Measurements from ENCODE around the gene SPON1. TPM values are rescaled to one million over a fixed set of nuclear protein-coding genes. Genes with fewer than 3 reads are reported as not detected.

The SPON1 gene
- total RNA-seq, 6 donors from 2014 or later: 12.6 to 68.9 (median 56.3) TPM

GRCh38 chr11:14119357-14119756, 156.8 kb downstream of the SPON1 start:
- Histone ChIP-seq H3K9me3 (no peaks in the 10 kb centered on the region), H3K4me1 (no peaks in the 10 kb centered on the region), H3K27me3 (no peaks in the 10 kb centered on the region), H3K27ac (no peak overlapping the region), H3K36me3 (no peaks in the 10 kb centered on the region), H3K4me3 (no peak overlapping the region)
- DNase-seq (peak in 1 of 2 donors; percentile 37), ATAC-seq (ENCODE audit: low FRiP score in 2 of 2) (no peak)
- TF ChIP-seq POLR2AphosphoS5 (IDR thresholded peaks at IDR 0.05) (no peak), POLR2A (IDR thresholded peaks at IDR 0.05) (no peak), EP300 (IDR thresholded peaks at IDR 0.05) (no peak)
- TF ChIP-seq, protein P1, sequence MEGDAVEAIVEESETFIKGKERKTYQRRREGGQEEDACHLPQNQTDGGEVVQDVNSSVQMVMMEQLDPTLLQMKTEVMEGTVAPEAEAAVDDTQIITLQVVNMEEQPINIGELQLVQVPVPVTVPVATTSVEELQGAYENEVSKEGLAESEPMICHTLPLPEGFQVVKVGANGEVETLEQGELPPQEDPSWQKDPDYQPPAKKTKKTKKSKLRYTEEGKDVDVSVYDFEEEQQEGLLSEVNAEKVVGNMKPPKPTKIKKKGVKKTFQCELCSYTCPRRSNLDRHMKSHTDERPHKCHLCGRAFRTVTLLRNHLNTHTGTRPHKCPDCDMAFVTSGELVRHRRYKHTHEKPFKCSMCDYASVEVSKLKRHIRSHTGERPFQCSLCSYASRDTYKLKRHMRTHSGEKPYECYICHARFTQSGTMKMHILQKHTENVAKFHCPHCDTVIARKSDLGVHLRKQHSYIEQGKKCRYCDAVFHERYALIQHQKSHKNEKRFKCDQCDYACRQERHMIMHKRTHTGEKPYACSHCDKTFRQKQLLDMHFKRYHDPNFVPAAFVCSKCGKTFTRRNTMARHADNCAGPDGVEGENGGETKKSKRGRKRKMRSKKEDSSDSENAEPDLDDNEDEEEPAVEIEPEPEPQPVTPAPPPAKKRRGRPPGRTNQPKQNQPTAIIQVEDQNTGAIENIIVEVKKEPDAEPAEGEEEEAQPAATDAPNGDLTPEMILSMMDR (IDR thresholded peaks at IDR 0.05): no peak
- 84 to 100% methylated on average over 2 of the region's 2 CpGs for WGBS, 2 donors

DNA sequence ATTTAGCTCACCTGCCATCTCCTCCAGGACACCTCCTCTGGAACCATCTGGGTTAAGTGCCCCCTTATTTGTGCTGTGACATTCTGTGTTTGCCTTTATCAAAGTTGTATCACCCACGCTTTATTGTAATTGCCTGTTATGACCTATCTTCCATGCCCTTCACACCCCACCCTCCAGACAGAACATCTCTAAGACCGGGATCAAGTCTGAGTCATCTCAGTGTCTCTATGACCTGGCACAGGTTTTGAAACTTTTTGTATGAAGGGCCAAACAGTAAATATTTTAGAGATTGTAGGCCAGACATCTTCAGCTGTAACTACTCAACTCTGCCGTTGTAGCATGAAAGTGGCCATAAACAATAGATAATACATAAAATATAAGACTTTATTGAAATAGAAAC, 161.8 kb downstream of the SPON1 start:
- no peak overlapping the region for H3K4me3 ChIP-seq
- H3K4me1 ChIP-seq: no peaks in the 10 kb centered on the region
- no peaks in the 10 kb centered on the region for H3K9me3 ChIP-seq
- H3K36me3 ChIP-seq: no peaks in the 10 kb centered on the region
- no peaks in the 10 kb centered on the region for H3K27me3 ChIP-seq
- ATAC-seq (ENCODE audit: low FRiP score in 2 of 2) (no peak), DNase-seq (no peak)
- no peak overlapping the region for H3K27ac ChIP-seq
- no peak for TF ChIP-seq POLR2A (IDR thresholded peaks at IDR 0.05)
- no peak for TF ChIP-seq EP300 (IDR thresholded peaks at IDR 0.05)
- no peak for TF ChIP-seq POLR2AphosphoS5 (IDR thresholded peaks at IDR 0.05)
- 81 to 85% methylated on average over 3 of the region's 3 CpGs for WGBS, 2 donors

DNA sequence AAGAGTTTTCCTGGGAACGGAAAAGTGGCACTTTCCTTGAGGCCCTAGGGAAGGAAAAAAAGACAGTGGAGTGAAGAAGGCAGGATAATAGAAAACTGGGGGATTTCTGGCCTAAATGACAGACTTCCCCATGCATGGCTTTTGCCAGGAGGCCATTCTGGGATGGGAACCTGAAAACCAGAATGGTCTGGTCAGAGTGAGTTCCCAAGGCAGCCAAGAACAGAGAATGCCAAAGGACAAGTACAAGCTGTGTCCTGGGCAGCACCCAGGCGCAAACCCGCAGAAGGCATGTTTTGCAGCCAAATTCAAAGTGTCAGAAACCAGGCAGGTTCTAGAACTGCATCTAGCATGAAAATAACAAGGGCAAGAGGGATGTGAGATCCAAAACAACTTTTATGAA, 162.4 kb downstream of the SPON1 start:
- 86 to 93% methylated on average over 3 of the region's 3 CpGs for WGBS, 2 donors
- no peak for DNase-seq

DNA sequence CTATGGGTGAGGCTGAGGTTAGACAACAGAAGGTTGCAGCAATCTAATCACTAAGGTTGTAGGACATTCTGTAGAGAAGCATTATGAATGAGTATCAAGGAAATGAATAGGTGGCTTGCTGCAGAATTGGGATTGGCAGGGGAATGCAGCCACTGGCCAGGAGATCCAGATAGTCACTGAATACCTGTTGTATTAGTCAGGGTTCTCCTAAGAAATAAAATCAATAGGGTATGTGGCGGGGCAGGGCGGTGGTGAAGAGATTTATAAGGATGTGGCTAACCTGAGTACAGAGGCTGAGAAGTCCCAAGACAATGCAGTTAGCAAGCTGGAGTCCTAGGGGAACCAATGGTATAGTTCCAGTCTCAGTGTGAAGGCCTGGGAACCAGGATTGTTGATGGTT, 163.0 kb downstream of the SPON1 start:
- 89 to 100% methylated on average over 2 of the region's 2 CpGs for WGBS, 2 donors
- TF ChIP-seq POLR2AphosphoS5 (IDR thresholded peaks at IDR 0.05) (no peak), EP300 (IDR thresholded peaks at IDR 0.05) (no peak), POLR2A (IDR thresholded peaks at IDR 0.05) (no peak)
- TF ChIP-seq, protein P1 (IDR thresholded peaks at IDR 0.05): no peak
- Histone ChIP-seq H3K27me3 (no peaks in the 10 kb centered on the region), H3K4me1 (no peaks in the 10 kb centered on the region), H3K9me3 (no peaks in the 10 kb centered on the region), H3K4me3 (no peak overlapping the region), H3K36me3 (no peaks in the 10 kb centered on the region), H3K27ac (no peak overlapping the region)
- no peak for DNase-seq
- ATAC-seq (ENCODE audit: low FRiP score in 2 of 2): no peak

More for the DNA sequence above, 162.4 kb downstream of the SPON1 start:
- H3K4me3 ChIP-seq: no peak overlapping the region
- no peaks in the 10 kb centered on the region for H3K4me1 ChIP-seq
- ATAC-seq (ENCODE audit: low FRiP score in 2 of 2): no peak
- H3K27ac ChIP-seq: no peak overlapping the region
- no peaks in the 10 kb centered on the region for H3K9me3 ChIP-seq
- TF ChIP-seq POLR2A (IDR thresholded peaks at IDR 0.05) (no peak), POLR2AphosphoS5 (IDR thresholded peaks at IDR 0.05) (no peak), EP300 (IDR thresholded peaks at IDR 0.05) (no peak)
- TF ChIP-seq, protein P1 (IDR thresholded peaks at IDR 0.05): no peak
- H3K36me3 ChIP-seq: no peaks in the 10 kb centered on the region
- H3K27me3 ChIP-seq: no peaks in the 10 kb centered on the region

DNA sequence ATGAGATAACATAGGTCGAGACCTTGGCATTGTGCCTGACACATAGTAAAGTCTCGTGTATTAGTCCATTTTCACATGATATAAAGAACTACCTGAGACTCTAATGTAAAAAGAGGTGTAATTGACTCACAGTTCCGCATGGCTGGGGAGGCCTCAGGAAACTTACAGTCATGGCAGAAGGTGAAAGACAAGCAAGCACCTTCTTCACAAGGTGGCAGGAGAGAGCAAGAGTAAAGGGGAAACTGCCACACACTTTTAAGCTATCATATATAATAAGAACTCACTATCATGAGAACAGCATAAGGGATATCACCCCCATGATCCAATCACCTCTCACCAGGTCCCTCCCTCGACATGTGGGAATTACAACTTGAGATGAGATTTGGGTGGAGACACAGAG, 165.2 kb downstream of the SPON1 start:
- Histone ChIP-seq H3K4me3 (no peak overlapping the region), H3K27ac (no peak overlapping the region), H3K9me3 (no peaks in the 10 kb centered on the region), H3K27me3 (no peaks in the 10 kb centered on the region), H3K4me1 (no peaks in the 10 kb centered on the region), H3K36me3 (no peaks in the 10 kb centered on the region)
- 88 to 91% methylated on average over 4 of the region's 4 CpGs for WGBS, 2 donors
- no peak for ATAC-seq (ENCODE audit: low FRiP score in 2 of 2)
- TF ChIP-seq EP300 (IDR thresholded peaks at IDR 0.05): no peak
- no peak for TF ChIP-seq POLR2A (IDR thresholded peaks at IDR 0.05)
- no peak for TF ChIP-seq POLR2AphosphoS5 (IDR thresholded peaks at IDR 0.05)
- TF ChIP-seq, protein P1 (IDR thresholded peaks at IDR 0.05): no peak
- no peak for DNase-seq
